Neural cell (in vitro differentiated cells): Measurements from ENCODE around the gene FBXO3. TPM values are rescaled to one million over a fixed set of nuclear protein-coding genes. Genes with fewer than 3 reads are reported as not detected.
"Not testable (repeated sequence)": the region's sequence is repeated elsewhere in the genome, so short reads cannot be mapped to it uniquely, and the experiment has no call there.

Experiments used
- H2AFZ ChIP-seq: fragments of 200-600, 300-800 bp; sonication (generic), shearing (Covaris generic); 2 replicates; pipeline ENCODE4 v1.6.0; 2014; ENCODE audit warnings: low read depth, mild to moderate bottlenecking, antibody characterized with exemption, low read length, moderate library complexity
- H3F3A ChIP-seq: fragments of 200-600 bp; shearing (Covaris generic); 2 replicates; pipeline ENCODE4 v1.6.1; 2016; ENCODE audit warnings: mild to moderate bottlenecking, moderate library complexity, mixed read lengths, antibody characterized with exemption, low read length; ENCODE audit not compliant: insufficient read depth, poor library complexity, severe bottlenecking
- H3K27ac ChIP-seq: fragments of 200-600, 300-800 bp; sonication (generic), shearing (Covaris generic); 2 replicates; pipeline ENCODE4 v1.5.1; 2014; ENCODE audit warnings: mild to moderate bottlenecking, low read length, moderate library complexity
- H3K27me3 ChIP-seq: fragments of 300-800, 200-600 bp; sonication (generic), shearing (Covaris generic); 2 replicates; pipeline ENCODE4 v1.6.0; 2014; ENCODE audit warnings: mild to moderate bottlenecking, low read depth, low read length, moderate library complexity; ENCODE audit not compliant: insufficient read depth
- H3K36me3 ChIP-seq: fragments of 300-800, 200-600 bp; sonication (generic), shearing (Covaris generic); 2 replicates; pipeline ENCODE4 v1.5.1; 2014; ENCODE audit warnings: mild to moderate bottlenecking, antibody characterized with exemption, low read length, moderate library complexity; ENCODE audit not compliant: insufficient read depth
- H3K4me2 ChIP-seq: fragments of 300-800, 200-600 bp; sonication (generic), shearing (Covaris generic); 2 replicates; pipeline ENCODE4 v1.6.0; 2014; ENCODE audit warnings: mild to moderate bottlenecking, low read length
- H3K4me3 ChIP-seq: fragments of 300-800, 200-600 bp; sonication (generic), shearing (Covaris generic); 2 replicates; pipeline ENCODE4 v1.5.1; 2014; ENCODE audit warnings: mild to moderate bottlenecking, low read length, moderate library complexity
- H3K79me2 ChIP-seq: fragments of 200-600 bp; shearing (Covaris generic); replicated peaks from 2 replicates; pipeline ENCODE4 v1.6.0; 2014; ENCODE audit warnings: mild to moderate bottlenecking, low read length, moderate library complexity; ENCODE audit not compliant: insufficient read depth
- H3K9ac ChIP-seq: fragments of 300-800, 200-600 bp; sonication (generic), shearing (Covaris generic); 2 replicates; pipeline ENCODE4 v1.6.1; 2016; ENCODE audit warnings: mild to moderate bottlenecking, low read length, mixed read lengths
- H3K9me2 ChIP-seq: fragments of 200-600 bp; shearing (Covaris generic); 2 replicates; pipeline ENCODE4 v1.6.1; 2016; ENCODE audit warnings: mild to moderate bottlenecking, low read length, mixed read lengths; ENCODE audit not compliant: insufficient read depth
- H3K9me3 ChIP-seq: fragments of 200-600, 300-800 bp; sonication (generic), shearing (Covaris generic); 2 replicates; pipeline ENCODE4 v1.6.1; 2016; ENCODE audit warnings: mild to moderate bottlenecking, mixed run types, low read length, moderate library complexity, mixed read lengths
- H4K20me1 ChIP-seq: fragments of 200-600 bp; shearing (Covaris generic); 2 replicates; pipeline ENCODE4 v1.6.1; 2016; ENCODE audit warnings: mild to moderate bottlenecking, mixed run types; ENCODE audit not compliant: insufficient read depth
- CTCF ChIP-seq: fragments of 450-650 bp; IDR thresholded peaks from 2 replicates; pipeline ENCODE4 v1.5.1; 2014; ENCODE audit warnings: antibody characterized with exemption, mild to moderate bottlenecking, moderate library complexity; ENCODE audit not compliant: poor library complexity, severe bottlenecking
- EP300 ChIP-seq: fragments of 450-650 bp; conservative IDR thresholded peaks from 2 replicates; pipeline ENCODE4 v1.6.1; 2014; ENCODE audit warnings: antibody characterized with exemption, mild to moderate bottlenecking, moderate library complexity; ENCODE audit not compliant: poor library complexity, severe bottlenecking
- EZH2 ChIP-seq: fragments of 200-600, 300-800 bp; shearing (Covaris generic), sonication (generic); IDR thresholded peaks from 2 replicates; pipeline ENCODE4 v1.6.1; 2014; ENCODE audit warnings: antibody characterized with exemption, low read length, borderline replicate concordance, mild to moderate bottlenecking; ENCODE audit not compliant: insufficient read depth, poor library complexity, severe bottlenecking
- MXI1 ChIP-seq: fragments of 450-650 bp; conservative IDR thresholded peaks from 2 replicates; pipeline ENCODE4 v1.6.1; 2014; ENCODE audit warnings: antibody characterized with exemption, mild to moderate bottlenecking; ENCODE audit not compliant: poor library complexity, severe bottlenecking
- POLR2AphosphoS5 ChIP-seq: IDR thresholded peaks from 2 replicates; pipeline ENCODE4 v1.6.1; 2012
- RAD21 ChIP-seq: fragments of 450-650 bp; conservative IDR thresholded peaks from 2 replicates; pipeline ENCODE4 v1.6.1; 2014; ENCODE audit warnings: antibody characterized with exemption, mild to moderate bottlenecking, moderate library complexity
- REST ChIP-seq: IDR thresholded peaks from 2 replicates; pipeline ENCODE4 v1.6.1; 2012; ENCODE audit warnings: borderline replicate concordance
- SMC3 ChIP-seq: fragments of 450-650 bp; conservative IDR thresholded peaks from 2 replicates; pipeline ENCODE4 v1.6.1; 2014; ENCODE audit warnings: antibody characterized with exemption, mild to moderate bottlenecking, moderate library complexity; ENCODE audit not compliant: poor library complexity
- TAF1 ChIP-seq: IDR thresholded peaks from 2 replicates; pipeline ENCODE4 v1.6.1; 2012; ENCODE audit warnings: low read depth
- polyA plus RNA-seq: library from polyadenylated mRNA; depleted of rRNA; stranded (reverse); fragments of >200 nt; gene quantifications from 2 replicates; pipeline ENCODE4 v1.2.3, GENCODE V29; 2014

The FBXO3 gene
- polyA plus RNA-seq, 1 donor from 2014 or later, result 115 TPM

GRCh38 chr11:33790040-33790439 lies 15.7 kb upstream of the FBXO3 start:
- no peaks in the 10 kb centered on the region for H3K9me3 ChIP-seq
- TF ChIP-seq EP300, result no peak
- no peak for TF ChIP-seq RAD21
- no peak for TF ChIP-seq SMC3
- no peak for TF ChIP-seq CTCF
- no peak for TF ChIP-seq TAF1
- TF ChIP-seq REST, result no peak
- H3F3A ChIP-seq, result no peaks in the 10 kb centered on the region
- no peak overlapping the region for H3K4me3 ChIP-seq
- no peaks in the 10 kb centered on the region for H3K79me2 ChIP-seq
- no peak overlapping the region for H2AFZ ChIP-seq
- no peak overlapping the region for H3K9ac ChIP-seq
- no peaks in the 10 kb centered on the region for H3K27me3 ChIP-seq
- no peaks in the 10 kb centered on the region for H3K36me3 ChIP-seq
- no peak overlapping the region for H3K4me2 ChIP-seq
- H3K9me2 ChIP-seq, result no peaks in the 10 kb centered on the region
- no peak overlapping the region for H3K27ac ChIP-seq
- no peaks in the 10 kb centered on the region for H4K20me1 ChIP-seq

GRCh38 chr11:33788095-33788494 lies 13.8 kb upstream of the FBXO3 start:
- H3K27ac ChIP-seq, H3F3A ChIP-seq, H3K9me2 ChIP-seq, H3K27me3 ChIP-seq, H3K79me2 ChIP-seq, H3K4me2 ChIP-seq, H4K20me1 ChIP-seq, H3K9me3 ChIP-seq, H3K4me3 ChIP-seq, H3K36me3 ChIP-seq, H3K9ac ChIP-seq, H2AFZ ChIP-seq: not testable (repeated sequence)

- H4K20me1 ChIP-seq, result no peaks in the 10 kb centered on the region
- no peaks in the 10 kb centered on the region for H3K9me2 ChIP-seq
- no peak overlapping the region for H3K4me3 ChIP-seq
- H3F3A ChIP-seq, result no peaks in the 10 kb centered on the region
- H3K9ac ChIP-seq, result no peak overlapping the region
- H3K4me2 ChIP-seq, result no peak overlapping the region
- H3K27ac ChIP-seq, result no peak overlapping the region
- TF ChIP-seq TAF1 (no peak), POLR2AphosphoS5 (no peak), RAD21 (no peak), EZH2 (no peak), EP300 (no peak), CTCF (no peak), MXI1 (no peak), SMC3 (no peak), REST (no peak)
- H3K79me2 ChIP-seq, result no peaks in the 10 kb centered on the region
- H3K27me3 ChIP-seq, result no peaks in the 10 kb centered on the region
- no peak overlapping the region for H2AFZ ChIP-seq
- no peaks in the 10 kb centered on the region for H3K36me3 ChIP-seq
- H3K9me3 ChIP-seq, result no peaks in the 10 kb centered on the region
Measured at GRCh38 chr11:33787076-33787475, 12.8 kb upstream of the FBXO3 start.
